Measurements from ENCODE around the gene TELO2.

Gene TELO2

DNA sequence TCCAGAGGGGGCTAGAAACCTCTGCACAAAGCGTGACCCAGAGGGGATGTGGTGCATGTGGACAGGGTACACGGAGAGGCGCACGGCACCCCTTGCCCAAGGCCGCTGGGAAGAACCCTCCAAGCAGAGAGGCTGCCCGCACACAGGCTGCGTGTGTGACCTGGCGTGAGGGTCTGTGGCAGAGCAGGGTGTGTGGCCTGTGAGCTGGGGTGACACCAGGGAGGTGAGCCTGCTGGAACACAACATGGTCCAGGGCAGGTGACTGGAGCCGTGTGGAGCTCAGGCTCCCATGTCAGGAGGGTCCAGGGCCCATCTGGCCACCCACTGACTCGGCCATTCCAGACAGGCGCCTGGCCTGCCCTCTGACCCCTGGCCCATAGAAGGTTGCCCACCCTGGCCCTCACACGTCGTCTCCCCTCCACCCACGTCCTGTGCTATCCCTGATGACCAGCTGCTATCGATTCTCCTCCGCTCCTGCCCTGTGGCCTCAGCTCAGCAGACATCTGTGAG, 25.5 kb downstream of the TELO2 start:
- no peak for DNase-seq (ENCODE audit: low read depth)

DNA sequence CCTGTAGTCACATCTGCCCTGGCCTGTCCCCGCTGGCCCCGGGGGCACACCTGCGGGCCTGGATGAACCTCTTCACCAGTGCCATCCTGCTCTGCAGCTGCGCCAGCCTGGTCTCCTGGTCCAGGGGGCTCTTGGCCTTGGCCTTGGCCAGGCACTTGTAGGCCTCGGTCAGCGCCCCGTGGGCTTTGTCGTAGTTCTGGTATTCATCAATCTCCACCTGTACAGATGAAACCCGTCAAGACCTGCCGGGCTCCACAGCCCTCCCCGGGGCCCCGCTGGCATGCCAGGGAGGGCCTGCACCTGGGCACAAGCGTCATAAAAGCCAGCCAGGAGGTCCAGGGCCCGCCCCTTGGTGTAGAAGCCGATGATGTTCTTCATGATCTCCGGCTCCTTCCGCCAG, 26.7 kb downstream of the TELO2 start:
- no peak for DNase-seq (ENCODE audit: low read depth)

DNA sequence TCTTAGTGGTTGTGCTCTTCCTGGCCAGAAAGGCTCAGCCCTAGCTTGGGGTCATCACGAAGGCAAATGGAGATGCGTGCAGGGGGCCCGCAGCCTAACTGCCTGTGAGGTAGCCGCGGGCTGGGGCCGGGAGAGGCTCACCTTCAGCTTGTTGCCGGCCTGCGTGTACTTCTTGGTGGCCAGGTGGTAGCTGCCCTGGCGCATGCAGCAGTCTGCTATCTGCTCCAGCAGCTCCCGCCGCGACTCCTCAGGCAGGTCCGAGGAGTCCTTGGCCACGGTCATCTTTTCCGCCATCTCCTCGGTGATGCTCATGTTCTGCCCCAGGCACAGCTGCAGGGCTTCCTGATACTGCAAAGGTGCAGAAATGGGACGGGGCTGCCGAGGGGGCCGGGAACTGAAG, 27.3 kb downstream of the TELO2 start:
- no peak for DNase-seq (ENCODE audit: low read depth)

DNA sequence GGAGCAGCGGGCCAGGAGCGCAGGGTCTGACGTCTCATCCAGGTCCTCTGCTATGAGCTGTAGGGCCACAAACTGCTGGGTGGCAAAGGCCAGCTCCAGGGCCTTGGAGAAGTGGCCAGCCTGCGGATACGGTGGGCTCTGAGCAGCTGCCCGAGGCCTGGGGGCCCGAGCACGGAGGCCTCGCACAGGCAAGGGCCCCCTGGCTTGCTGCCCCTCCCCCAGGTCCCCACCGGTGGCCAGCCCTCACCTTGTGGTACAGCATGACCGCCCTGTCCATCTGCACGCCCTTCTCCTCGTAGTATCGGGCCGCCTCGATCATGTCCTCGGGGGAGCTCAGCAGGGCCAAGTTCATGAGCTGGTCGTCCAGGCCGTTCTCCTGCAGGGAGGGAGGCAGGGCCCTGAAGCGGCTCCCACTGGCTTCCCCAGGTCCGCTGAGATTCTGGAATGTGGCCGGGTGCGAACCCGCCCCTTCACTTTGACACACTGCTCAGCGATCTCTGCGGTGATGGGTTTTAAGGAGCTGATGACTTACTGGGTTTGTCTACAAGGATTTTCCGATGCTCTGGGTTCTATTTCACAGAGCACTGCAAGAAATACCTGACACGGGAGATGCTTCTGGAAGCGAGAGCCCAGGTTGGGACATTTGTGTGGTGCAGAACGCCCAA, 30.6 kb downstream of the TELO2 start:
- no peak for DNase-seq (ENCODE audit: low read depth)

DNA sequence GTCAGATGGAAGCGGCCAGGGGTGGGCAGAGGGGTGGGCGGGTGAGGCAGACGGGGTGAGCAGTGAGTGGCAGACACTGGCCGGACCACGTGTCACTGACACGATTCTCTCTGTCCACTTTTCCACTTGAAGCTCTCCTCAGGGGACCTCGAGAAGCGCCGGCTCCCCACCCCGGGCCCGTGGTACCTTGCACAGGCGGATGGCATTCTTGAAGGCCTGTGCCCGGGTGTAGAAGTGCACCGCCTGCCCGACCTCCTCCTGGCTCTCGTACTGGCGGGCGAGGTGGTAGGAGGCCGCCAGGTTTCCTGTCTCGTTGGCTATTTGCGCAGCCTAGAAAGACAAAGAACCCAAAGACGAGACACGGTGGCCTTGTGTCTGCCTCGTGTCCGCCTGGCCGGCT, 31.2 kb downstream of the TELO2 start:
- DNase-seq (ENCODE audit: low read depth), result no peak

DNA sequence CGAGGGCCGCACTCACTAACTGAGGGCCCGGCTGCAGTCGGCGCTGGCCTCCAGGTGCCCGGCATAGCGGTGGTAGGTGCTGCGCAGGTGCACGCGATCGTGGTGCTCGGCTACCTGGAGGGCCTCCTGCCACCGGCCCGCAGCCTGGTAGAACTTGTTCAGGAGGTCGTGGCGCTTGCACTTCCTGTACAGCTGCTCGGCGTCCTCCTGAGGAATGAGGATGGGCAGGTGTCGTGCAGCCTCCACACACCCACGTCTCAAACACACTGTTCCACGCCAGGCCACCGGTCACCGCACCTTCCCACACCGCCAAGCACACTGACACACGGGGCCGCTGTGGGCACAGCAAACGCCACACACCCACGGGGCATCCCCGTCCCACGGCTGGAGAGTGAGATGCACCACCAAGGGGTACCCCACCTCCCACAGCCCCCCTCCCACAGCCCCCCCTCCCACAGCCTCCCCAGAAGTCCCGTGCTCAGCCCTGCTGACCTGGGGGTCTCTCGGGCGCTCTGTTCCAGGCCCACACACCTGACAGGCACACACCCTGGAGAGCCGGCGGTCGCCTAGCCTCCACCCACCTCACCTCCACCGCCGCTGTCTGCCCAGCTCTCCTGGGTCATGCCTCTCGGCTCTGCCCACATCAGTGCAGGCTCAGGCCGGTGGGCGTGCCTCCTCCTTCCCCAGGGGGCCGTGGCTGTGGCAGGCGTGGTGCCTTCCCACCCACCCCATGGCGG, 32.9 kb downstream of the TELO2 start:
- DNase-seq (ENCODE audit: low read depth), result no peak

DNA sequence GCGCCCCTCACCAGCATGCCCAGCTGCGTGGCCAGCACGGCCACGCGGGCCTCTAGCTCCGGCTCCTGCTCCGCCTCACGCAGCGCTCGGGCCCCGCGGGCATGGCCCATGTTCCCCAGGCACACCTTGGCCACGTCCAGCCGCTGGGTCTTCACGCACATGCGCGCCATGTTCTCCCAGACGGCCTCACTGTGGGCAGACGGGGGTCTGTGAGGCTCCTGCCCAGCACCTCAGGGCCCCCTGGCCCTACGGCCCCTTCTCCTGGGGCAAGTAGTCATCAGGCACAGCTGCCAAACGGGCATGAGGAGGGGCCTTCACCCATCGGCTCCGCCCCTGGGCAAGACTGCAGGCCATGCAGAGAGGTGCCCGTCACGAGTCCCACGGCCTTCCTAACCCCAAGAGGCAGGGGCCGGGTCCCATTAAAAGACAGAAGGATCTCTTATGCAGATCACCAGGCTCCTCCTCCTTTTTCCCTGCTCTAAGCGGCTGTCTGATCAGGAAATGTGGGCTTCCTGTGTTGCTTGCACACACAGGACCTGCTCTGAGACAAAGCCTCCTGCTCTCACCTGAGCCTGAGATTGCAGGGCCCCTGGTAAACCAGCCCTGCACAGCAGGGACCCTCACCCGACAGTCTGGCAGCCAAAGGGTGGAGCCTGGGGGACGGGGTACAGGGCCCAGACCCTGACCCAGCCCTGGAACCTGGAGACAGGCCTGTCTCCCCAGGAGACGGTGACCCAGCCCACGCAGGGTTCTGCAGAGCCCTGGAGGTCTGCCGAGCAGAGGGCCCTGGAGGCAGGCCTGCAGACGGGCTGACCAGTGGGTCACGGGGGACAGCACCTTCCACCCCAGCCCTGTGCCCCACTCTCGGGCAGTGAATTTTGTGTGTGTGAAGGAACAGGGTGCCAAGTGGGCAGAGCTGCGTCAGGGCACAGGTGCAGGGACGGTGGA, 33.7 kb downstream of the TELO2 start:
- no peak for DNase-seq (ENCODE audit: low read depth)

DNA sequence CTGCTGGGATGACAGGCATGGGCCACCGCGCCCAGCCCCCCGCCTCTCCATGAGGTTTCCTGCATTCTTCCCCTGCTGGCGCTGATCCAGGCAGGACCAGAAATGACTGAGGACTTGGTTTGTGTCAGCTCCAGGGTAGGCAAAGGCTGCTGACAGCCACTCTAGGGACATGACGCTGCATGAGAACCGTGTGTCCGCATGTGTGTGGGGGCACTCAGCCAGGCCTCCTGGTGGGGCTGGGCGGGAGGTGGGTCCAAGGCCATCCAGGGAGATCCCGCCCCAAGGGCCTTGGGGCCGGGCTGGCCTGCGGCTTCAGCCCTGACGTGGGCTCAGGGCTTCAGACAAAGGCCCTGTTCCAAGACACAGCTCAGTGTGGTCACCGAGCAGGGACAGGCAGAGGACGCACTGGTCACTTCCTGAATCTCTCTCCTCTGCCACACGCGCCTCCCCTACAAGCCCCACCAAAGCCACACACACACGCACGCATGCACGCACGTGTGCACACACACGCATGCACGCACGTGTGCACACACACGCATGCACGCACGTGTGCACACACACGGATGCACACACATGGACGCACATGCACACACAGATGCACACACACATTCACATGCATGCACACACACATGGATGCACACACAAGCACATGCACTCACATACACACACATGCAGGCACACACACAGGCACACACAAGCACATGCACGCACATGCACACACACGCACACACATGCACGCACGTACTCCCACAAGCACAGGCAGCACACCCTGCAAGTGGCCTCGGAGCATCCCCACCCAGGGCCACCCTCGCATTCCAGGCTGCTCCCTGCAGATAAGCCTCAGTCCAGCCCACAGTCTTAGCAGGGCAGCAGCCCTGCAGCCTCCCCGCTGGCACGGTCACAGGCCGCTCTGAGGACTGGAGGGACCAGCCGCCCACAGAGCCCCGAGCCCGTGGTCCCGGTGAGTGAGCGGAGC, 35.0 kb downstream of the TELO2 start:
- DNase-seq (ENCODE audit: low read depth), result no peak

DNA sequence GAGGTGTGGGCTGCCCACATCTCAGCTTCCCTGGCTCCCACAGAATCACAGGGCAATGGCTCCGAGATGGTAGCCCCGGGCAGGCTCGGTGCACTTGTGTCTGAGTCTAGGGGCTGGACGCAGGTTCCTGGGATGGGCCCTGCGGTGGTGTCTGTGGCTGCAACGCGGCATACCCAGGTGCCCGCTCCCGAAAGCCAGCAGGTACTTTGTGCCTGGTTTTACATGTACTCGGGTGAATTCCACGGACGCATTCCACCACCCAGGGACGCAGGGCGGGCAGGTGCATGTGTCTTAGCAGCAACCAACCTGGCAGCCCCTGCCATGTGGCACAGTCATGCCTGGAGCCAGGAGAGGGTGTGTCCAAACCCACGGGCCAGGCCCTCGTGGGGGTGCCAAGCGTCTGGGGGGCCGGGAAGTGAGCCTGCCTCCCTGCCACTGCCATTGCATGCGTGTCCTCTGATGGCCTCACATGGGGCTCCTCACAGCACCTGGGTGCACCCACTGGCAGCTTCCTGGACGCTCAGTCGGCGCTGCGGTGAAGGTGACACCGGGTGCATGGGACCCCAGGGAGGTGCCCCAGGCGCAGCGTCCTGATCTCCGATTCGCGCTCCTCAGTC, 35.9 kb downstream of the TELO2 start:
- no peak for DNase-seq (ENCODE audit: low read depth)

DNA sequence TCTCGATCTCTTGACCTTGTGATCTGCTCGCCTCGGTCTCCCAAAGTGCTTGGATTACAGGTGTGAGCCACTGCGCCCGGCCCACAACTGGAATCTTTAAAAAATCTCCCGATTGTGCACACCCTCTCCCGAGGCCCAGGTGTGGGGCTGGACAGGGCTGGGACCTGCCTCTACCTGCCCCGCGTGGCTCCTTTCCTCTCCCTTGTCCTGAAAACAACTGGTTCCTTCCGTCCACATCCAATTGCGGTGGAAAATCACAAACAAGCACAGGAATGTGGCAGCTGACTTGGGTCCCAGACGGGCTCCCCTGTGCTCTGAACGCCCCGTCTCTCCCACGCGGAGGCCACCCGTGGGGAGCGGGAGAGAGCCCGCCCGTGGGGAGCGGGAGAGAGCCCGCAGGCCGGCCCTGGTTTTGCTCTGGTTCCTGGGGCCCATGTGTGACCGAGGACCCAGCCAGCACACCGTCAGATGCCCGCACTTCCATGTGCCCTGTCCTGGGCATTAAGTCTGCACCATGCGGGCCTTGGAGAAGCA, 37.3 kb downstream of the TELO2 start:
- no peak for DNase-seq (ENCODE audit: low read depth)

DNA sequence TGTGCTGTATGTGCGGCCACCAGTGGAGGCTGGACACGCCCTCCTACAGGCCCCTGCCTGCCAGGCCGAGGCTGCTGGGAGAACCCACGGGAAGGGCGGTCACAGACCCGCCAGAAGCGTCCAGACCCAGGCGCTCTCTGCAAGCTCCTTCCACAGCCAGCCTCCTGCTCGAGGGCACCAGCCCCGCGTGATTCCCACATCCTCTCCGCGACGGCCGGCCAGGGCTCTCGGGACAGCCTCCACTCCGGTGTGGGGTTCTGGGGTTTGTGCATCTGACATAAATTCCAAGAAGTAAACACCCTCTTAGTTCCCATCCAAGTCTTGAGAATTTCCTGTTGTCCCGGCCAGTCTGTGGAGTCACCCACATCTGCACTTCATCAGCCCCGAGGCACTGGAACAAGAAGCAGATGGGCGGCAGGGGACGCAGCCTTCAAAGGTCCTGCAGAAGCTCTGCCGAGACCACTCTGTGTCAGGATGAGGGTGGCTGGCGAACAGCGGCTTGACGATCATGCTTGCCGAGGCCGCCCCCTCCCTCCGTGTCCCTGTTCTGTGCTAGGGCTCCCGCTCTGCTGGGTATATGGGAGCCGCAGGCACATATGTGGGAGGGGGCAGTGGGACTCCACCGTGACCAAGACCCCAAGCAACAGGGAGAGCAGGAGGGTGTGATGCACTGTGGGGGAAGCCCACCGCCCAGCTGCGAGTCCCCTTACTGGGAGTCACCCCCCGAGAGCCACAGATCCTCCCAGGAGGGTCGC, 37.9 kb downstream of the TELO2 start:
- DNase-seq (ENCODE audit: low read depth), result no peak

DNA sequence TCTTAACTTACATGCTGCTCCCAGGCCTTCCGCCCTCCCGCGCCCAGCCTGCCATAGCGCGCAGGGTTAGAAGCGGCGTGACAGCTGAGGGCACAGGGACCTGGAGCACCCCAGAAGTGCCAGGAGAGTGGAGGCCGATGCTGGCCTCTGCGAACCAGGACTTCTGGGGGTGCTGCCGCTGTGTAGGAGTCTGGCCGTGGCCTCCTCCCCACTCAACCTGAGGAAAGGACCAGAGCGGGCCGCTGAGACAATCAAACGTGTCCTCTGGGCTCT, 38.4 kb downstream of the TELO2 start:
- no peak for DNase-seq (ENCODE audit: low read depth)

DNA sequence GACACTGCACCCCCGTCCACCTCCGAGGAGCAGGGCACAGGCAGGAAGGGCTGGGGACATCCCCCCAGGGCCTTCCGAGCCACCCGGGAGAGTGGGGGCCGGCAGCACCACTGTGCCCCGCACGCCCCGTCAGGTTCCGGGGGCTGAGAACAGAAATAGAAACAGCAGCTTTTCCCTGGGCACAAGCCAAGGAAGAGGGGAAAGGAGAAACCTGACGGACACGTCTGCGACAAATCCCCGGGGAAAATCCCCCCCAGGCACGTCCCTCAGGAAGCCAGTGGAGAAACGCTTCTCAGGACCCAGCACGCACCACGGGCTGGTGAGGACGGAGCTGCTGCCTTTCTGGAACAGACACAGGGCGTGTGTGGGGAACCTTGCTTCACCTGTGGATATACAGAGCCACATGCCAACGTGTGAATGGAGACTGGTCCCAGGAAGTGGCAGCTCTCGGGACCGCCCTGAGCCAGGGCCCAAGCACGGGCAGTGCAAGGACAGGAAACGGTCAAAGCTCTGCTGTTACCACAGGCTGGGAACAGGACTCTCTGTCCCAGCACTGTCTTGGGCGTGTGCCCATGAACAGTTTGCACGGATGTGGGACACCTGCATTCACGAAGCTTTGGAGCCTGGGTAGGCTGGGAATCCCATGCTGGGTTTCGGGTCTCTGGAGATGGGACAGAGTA, 39.1 kb downstream of the TELO2 start:
- no peak for DNase-seq (ENCODE audit: low read depth)

DNA sequence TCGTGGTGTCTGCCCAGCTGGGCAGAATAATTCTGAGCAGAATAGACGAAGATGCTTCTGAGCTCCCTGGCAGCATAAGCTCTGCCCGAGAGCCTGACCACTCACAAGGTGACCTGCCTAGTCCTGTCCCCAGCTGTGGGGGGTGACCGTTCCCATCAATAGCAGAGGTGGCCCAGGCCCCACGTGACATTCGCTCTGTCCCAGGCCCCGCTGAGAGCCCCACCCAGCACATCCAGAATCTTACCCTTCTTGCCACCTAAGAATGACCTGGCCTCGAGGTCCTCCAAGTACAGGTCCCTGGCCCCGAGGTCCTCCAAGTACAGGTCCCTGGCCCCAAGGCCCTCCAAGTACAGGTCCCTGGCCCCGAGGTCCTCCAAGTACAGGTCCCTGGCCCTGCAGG, 39.6 kb downstream of the TELO2 start:
- no peak for DNase-seq (ENCODE audit: low read depth)

DNA sequence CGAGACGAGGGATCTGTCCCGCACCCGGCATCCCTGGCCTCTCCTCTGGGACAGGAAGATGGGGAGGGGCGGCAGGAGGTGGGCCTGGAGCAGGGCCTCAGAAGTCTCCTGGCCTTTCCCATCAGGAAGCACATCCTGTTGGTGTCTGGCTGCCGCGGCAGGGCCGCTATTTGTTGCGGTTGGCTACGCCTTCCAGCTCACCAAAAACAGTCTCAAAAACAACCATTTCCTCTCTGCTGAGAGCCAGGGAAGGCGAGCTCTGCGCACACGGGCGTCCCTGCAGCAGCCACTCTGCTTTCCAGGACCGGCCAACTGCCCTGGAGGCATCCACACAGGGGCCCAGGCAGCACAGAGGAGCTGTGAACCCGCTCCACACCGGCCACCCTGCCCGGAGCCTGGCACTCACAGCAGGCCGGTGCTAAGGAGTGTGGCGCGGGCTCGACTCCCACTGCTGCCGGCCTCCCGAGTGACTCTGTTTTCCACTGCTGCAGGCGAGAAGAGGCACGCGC, 40.3 kb downstream of the TELO2 start, which contains the start of gene TMEM204:
TSS of gene TMEM204 (plus strand) at position 224 of the 509 bp plus-strand sequence. CDS start 610 bp downstream, outside the sequence.
- DNase-seq (ENCODE audit: low read depth), result no peak

DNA sequence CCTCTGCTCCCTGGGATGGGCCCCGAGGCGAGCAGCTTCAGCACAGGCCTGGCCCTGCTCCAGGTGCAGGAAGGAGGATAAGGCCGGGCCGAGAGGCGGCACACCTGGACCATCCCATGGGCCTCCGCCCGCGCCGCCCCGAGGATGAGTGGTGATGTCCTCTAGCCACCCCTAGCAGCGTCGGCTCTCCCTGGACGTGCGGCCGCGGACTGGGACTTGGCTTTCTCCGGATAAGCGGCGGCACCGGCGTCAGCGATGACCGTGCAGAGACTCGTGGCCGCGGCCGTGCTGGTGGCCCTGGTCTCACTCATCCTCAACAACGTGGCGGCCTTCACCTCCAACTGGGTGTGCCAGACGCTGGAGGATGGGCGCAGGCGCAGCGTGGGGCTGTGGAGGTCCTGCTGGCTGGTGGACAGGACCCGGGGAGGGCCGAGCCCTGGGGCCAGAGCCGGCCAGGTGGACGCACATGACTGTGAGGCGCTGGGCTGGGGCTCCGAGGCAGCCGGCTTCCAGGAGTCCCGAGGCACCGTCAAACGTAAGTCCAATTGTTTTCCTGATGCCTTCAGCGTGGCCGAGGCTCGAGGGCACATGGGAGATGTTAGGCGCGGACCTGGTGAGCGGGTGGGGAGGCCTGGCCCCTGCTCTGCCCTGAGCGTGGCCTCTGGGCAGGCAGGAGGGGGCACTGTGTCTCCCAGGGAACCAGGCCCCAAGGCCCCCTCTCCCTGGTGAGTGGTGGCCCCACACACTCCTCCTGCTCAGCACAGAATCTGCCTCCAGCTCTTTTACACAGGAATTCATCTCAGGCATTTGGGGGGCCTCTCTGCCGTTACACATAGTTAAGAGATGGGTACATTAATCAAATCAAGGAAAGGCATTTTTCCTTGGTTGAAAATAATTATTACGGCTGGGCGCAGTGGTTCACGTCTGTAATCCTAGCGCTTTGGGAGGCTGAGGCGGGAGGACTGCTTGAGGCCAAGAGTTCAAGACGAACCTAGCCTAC, 41.2 kb downstream of the TELO2 start:
- DNase-seq (ENCODE audit: low read depth), result no peak

DNA sequence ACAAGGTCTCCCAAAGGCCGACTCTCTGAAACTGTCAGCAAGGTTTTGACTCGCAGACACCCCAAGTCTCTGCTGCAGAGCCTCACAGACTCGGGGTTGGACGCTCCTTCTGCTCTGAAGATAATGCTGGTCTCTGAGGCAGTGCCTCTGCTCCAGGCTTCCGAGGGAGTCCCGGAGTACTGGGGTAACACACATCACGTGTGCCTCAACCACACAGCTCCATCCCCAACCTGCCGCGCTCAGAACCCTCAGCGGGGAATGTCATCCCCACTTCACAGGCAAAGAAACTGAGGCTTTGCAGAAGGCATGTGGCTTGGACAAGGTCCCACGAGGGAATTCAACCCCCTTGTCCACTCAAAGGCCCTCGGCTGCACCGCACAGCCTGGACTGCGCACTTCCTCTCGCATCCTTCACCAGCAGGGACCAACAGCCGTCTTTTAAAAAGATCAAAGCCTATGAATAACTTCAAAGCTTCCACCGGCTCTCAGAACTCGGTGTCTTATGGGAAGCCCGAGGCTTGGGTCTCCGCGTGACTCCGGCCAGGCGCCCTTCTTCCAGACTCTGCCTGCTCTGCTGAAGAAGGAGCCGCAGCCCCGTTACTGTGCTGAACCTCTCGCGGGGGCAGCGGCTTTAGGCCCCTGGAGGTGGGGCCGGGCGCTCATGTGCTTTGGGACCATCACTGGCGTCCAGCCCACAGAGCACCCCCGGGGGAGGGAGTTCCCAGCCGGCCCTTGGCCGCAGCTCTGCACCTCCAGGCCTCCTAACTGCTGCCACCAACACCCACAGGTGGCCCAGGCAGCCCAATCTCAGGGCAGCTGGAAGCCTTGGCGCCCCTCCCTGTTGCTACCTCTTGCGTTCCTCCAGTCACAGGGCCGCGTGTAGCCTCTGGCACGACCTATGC, 42.5 kb downstream of the TELO2 start:
- no peak for DNase-seq (ENCODE audit: low read depth)

All from activated T-cell treated with anti-CD3 and anti-CD28 coated beads for 24 hours (primary cell).